ENCODE data around the gene FBRSL1.

Gene FBRSL1

DNA sequence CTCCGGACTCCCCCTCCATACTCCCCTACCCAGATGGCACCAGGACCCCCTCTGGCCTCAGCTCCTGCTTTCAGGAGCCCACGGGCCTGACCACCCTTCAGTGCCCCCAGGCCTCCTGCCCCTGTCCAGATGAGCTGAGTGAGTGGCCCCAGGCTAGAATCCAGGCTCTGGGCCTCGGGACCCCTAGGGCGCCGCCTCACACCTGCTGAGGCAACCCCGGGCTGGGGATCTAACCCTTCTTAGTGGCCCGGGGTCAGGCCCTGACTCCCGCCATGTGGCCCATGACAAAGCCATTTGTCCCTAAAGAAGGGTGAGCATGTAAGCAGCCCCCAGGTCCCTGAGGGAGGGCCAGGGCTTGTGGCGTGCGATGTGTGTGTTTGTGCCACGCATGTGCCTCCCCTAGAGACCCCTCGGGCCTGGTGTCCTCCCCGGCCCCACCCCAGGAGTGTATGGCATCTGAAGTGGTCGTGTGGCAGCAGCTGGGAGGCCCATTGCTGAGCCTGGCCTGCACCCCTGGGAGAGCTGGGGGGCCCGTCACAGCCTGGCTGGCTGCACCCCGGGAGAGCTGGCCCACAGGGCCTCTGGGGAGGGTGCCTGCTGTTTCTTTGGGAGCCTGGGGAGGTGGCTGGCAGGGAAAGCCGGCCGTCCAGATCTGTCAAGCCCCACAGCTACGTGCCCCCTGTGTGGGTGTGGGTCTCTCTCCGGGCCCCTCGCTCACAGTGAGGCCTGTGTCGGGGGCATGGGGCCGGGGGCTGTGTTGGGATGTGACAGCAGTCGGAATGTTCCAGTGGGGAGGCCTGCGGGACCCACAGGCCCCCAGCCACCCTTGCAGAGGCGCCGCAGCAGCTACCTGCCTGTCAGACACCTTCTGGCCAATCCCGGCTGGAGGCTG is 7.8 kb downstream of the FBRSL1 start:
- H3K9ac ChIP-seq (ENCODE audit: low read length): no peak overlapping the region

DNA sequence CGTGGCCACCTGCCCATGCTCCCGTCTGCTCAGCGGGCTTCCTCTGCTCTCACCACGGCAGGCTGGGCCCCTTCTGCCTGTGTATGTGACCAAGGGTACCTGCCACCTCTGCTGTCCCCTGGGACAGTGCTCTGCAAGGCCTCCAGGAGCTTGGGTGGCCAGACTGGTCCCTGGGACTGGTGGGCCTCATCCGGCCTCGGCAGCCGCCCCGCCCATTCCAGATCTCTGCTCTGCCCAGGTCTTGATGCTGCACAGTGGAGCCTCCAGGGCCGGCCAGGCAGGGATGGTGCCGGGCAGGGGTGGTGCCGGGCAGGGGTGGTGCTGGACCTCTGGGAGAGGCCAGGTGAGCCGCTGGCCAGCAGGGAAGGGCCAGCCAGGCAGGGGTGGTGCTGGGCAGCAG is 9.0 kb downstream of the FBRSL1 start:
- Histone ChIP-seq H3K9me3 (ENCODE audit: control insufficient read depth, low read depth, low read length) (no peaks in the 10 kb centered on the region), H3K9ac (ENCODE audit: low read length) (no peak overlapping the region), H3K27me3 (ENCODE audit: control insufficient read depth, insufficient read depth, low read length) (no peaks in the 10 kb centered on the region), H3K4me1 (ENCODE audit: control insufficient read depth, low read depth, low read length) (peaks cover 12% of the 10 kb centered on the region), H3K36me3 (ENCODE audit: control insufficient read depth, low read depth, low read length) (no peaks in the 10 kb centered on the region), H3K27ac (ENCODE audit: low read length) (no peak overlapping the region), H3K4me3 (ENCODE audit: low read length) (no peak overlapping the region)

More for the DNA sequence above, 7.8 kb downstream of the FBRSL1 start:
- Histone ChIP-seq H3K36me3 (ENCODE audit: control insufficient read depth, low read depth, low read length) (no peaks in the 10 kb centered on the region), H3K27me3 (ENCODE audit: control insufficient read depth, insufficient read depth, low read length) (no peaks in the 10 kb centered on the region), H3K4me3 (ENCODE audit: low read length) (no peak overlapping the region), H3K27ac (ENCODE audit: low read length) (no peak overlapping the region), H3K4me1 (ENCODE audit: control insufficient read depth, low read depth, low read length) (peaks cover 12% of the 10 kb centered on the region), H3K9me3 (ENCODE audit: control insufficient read depth, low read depth, low read length) (no peaks in the 10 kb centered on the region)

DNA sequence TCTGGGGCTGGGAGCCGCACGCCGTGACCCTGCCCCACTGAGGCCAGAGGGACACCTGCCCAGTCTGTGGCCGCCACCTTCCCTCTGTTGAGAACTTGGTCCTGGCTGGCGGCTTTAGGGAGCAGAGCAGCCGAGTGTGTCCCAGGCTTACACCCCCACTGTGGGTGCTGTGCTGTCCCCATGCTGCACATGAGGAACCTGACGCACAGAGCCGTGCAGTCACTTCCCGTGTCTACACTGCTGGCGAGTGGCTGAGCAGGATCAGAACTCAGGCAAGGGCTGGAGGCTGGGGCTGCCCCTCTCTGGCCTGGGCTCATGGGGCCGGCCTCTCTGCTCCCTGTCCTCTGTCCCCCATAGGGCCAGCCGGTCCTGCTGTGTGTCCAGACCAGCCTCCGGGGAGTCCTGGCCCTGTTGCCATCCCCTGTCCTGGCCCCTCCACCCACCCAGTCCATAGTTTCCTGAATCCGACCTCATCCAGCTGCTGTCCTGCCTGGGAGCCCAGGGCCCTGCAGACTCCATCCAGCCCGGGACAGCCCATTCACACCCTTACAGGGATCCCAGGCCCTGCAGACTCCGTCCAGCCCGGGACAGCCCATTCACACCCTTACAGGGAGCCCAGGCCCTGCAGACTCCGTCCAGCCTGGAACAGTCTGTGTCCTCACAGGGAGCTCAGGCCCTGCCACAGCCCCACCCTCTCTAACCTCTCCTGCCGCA is 10.3 kb downstream of the FBRSL1 start:
- no peaks in the 10 kb centered on the region for H3K9me3 ChIP-seq (ENCODE audit: control insufficient read depth, low read depth, low read length)
- peaks cover 12% of the 10 kb centered on the region for H3K4me1 ChIP-seq (ENCODE audit: control insufficient read depth, low read depth, low read length)
- H3K36me3 ChIP-seq (ENCODE audit: control insufficient read depth, low read depth, low read length): no peaks in the 10 kb centered on the region
- no peak overlapping the region for H3K9ac ChIP-seq (ENCODE audit: low read length)
- no peaks in the 10 kb centered on the region for H3K27me3 ChIP-seq (ENCODE audit: control insufficient read depth, insufficient read depth, low read length)
- H3K4me3 ChIP-seq (ENCODE audit: low read length): no peak overlapping the region
- H3K27ac ChIP-seq (ENCODE audit: low read length): no peak overlapping the region

DNA sequence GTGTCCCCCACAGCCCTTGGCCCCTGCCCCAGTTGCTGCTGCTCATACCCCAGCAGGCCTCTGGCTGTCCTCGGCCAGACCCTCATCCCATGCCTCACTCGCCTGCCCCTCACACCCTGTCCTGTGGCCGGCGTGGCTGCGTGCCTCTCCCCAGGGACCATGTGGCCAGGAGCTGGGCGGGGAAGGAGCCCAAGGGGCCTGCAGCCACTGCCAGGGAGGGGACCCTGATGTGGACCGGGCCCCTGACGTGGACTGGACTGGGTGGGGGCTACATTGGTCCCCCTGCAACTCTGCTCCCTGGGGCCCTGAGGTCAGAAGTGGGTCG is 10.9 kb downstream of the FBRSL1 start:
- Histone ChIP-seq H3K4me3 (ENCODE audit: low read length) (no peak overlapping the region), H3K9me3 (ENCODE audit: control insufficient read depth, low read depth, low read length) (no peaks in the 10 kb centered on the region), H3K27ac (ENCODE audit: low read length) (no peak overlapping the region), H3K4me1 (ENCODE audit: control insufficient read depth, low read depth, low read length) (peaks cover 12% of the 10 kb centered on the region), H3K9ac (ENCODE audit: low read length) (no peak overlapping the region), H3K27me3 (ENCODE audit: control insufficient read depth, insufficient read depth, low read length) (no peaks in the 10 kb centered on the region), H3K36me3 (ENCODE audit: control insufficient read depth, low read depth, low read length) (no peaks in the 10 kb centered on the region)

DNA sequence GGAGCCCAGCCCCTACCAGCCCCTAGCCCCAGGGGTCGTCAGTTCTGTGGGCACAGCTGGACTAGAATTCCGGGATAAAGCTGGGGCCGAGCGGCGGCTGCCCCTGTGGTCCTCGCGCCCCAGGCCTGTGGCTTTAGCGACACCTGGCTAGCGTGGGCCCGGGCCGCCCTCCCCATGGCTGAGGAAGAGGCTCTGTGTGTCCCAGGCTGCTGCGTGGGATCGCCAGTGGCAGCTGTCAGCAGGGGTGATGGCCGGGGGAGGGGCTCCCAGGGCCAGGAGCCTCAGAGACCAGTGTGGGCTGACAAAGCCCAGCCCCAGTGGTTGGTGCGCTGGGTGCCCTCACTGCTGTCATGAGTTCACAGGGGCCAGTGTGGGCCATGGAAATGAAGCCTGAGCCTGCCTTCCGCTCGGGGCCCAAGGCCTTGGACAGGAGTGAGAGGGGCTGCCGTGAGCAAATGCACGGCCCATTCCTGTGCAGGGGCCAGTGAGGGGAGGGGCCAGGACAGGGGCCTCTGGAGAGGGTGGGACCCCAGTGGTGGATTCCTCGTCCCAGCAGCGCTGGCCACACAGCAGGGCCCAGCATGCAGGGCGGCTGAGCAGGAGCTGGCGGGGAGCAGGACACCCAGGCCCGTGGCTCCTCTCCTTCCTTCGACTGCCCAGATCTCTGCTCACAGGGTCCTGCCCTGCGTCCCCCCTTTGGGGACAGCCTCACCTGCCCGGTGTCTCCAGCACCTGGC is 11.4 kb downstream of the FBRSL1 start:
- no peaks in the 10 kb centered on the region for H3K36me3 ChIP-seq (ENCODE audit: control insufficient read depth, low read depth, low read length)
- no peak overlapping the region for H3K4me3 ChIP-seq (ENCODE audit: low read length)
- no peak overlapping the region for H3K9ac ChIP-seq (ENCODE audit: low read length)
- H3K9me3 ChIP-seq (ENCODE audit: control insufficient read depth, low read depth, low read length): no peaks in the 10 kb centered on the region
- H3K4me1 ChIP-seq (ENCODE audit: control insufficient read depth, low read depth, low read length): peaks cover 13% of the 10 kb centered on the region
- H3K27me3 ChIP-seq (ENCODE audit: control insufficient read depth, insufficient read depth, low read length): no peaks in the 10 kb centered on the region
- no peak overlapping the region for H3K27ac ChIP-seq (ENCODE audit: low read length)

DNA sequence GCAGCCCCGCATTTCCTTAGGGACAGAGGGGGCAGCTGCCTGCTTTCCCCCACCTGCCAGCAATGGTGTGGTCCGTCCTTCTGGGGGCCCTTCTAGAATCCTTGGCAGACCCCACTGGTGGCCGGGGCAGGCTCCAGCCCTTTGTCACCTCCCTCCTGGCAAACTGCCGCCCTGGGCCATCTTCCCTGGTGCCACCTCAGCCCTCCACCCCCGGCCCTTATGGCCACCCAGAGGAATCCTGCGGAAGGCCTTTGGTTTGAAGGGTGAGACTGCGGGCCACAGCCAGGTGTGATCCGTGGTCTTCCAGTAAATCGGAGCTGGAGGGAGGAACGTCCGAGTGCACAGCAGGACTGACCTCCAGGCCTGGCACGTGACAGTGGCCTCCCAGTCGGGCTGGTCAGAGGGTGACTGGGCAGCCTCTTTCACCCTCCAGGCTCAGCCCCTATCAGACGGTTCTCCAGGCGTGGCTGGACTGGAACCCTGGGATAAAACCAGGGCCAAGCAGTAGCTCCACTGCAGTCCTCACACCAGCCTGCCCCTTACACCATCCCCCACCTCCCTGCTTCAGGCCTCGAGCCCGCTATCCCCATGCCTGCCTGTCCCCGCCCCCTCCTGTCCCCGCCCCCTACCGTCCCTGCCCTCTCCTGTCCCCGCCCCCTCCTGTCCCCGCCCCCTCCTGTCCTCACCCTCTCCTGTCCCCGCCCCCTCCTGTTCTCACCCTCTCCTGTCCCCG is 12.4 kb downstream of the FBRSL1 start:
- H3K27me3 ChIP-seq (ENCODE audit: control insufficient read depth, insufficient read depth, low read length): no peaks in the 10 kb centered on the region
- no peaks in the 10 kb centered on the region for H3K36me3 ChIP-seq (ENCODE audit: control insufficient read depth, low read depth, low read length)
- no peak overlapping the region for H3K9ac ChIP-seq (ENCODE audit: low read length)
- H3K9me3 ChIP-seq (ENCODE audit: control insufficient read depth, low read depth, low read length): no peaks in the 10 kb centered on the region
- no peak overlapping the region for H3K4me3 ChIP-seq (ENCODE audit: low read length)
- H3K27ac ChIP-seq (ENCODE audit: low read length): no peak overlapping the region
- H3K4me1 ChIP-seq (ENCODE audit: control insufficient read depth, low read depth, low read length): peaks cover 16% of the 10 kb centered on the region

DNA sequence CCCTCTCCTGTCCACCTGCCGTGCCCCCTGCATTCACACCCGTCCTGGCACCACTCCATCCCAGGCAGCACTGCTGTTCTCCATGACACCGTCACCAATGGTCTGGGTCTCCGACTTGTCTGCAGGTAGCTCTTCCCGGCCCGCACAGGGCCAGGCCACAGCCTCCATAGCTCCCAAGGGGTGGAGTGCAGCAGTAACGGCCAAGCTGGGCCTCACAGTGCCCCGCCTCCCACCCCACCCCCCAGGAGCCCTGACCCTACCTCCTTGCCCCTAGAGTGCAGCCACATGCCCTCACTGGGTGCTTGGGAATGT is 12.9 kb downstream of the FBRSL1 start:
- H3K36me3 ChIP-seq (ENCODE audit: control insufficient read depth, low read depth, low read length): no peaks in the 10 kb centered on the region
- no peaks in the 10 kb centered on the region for H3K27me3 ChIP-seq (ENCODE audit: control insufficient read depth, insufficient read depth, low read length)
- no peak overlapping the region for H3K4me3 ChIP-seq (ENCODE audit: low read length)
- no peak overlapping the region for H3K9ac ChIP-seq (ENCODE audit: low read length)
- H3K4me1 ChIP-seq (ENCODE audit: control insufficient read depth, low read depth, low read length): peaks cover 22% of the 10 kb centered on the region
- no peaks in the 10 kb centered on the region for H3K9me3 ChIP-seq (ENCODE audit: control insufficient read depth, low read depth, low read length)
- no peak overlapping the region for H3K27ac ChIP-seq (ENCODE audit: low read length)

DNA sequence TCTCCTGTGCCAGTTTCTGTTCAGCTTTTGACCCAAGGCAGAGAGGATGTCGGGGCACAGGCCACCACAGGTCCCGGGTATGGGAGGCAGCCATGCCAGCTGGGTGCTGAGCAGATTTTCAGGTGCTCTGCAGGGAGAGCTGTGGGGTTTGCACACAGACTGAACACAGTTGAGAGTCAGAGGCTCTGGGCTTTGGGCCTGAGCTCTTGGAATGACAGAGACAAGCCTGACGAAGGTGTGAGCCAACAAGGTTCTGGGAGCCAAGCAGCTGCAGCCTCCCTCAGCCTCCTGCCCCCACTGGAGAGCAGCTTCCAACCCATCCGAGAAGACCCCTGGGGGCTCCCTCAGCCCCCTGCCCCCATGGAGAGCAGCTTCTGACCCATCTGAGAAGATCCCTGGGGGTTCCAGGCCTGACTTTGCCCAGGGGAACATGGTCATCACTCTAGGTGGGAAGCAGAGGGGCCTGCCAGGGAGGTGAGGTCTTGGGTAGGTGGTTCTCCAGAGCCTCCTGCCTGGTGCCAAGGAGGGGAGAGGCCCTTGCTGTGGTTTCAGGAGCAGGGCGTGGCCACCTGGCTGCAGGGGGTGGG is 13.8 kb downstream of the FBRSL1 start:
- Histone ChIP-seq H3K4me1 (ENCODE audit: control insufficient read depth, low read depth, low read length) (peaks cover 22% of the 10 kb centered on the region), H3K9me3 (ENCODE audit: control insufficient read depth, low read depth, low read length) (no peaks in the 10 kb centered on the region), H3K9ac (ENCODE audit: low read length) (no peak overlapping the region), H3K27me3 (ENCODE audit: control insufficient read depth, insufficient read depth, low read length) (no peaks in the 10 kb centered on the region), H3K27ac (ENCODE audit: low read length) (no peak overlapping the region), H3K36me3 (ENCODE audit: control insufficient read depth, low read depth, low read length) (no peaks in the 10 kb centered on the region), H3K4me3 (ENCODE audit: low read length) (no peak overlapping the region)

DNA sequence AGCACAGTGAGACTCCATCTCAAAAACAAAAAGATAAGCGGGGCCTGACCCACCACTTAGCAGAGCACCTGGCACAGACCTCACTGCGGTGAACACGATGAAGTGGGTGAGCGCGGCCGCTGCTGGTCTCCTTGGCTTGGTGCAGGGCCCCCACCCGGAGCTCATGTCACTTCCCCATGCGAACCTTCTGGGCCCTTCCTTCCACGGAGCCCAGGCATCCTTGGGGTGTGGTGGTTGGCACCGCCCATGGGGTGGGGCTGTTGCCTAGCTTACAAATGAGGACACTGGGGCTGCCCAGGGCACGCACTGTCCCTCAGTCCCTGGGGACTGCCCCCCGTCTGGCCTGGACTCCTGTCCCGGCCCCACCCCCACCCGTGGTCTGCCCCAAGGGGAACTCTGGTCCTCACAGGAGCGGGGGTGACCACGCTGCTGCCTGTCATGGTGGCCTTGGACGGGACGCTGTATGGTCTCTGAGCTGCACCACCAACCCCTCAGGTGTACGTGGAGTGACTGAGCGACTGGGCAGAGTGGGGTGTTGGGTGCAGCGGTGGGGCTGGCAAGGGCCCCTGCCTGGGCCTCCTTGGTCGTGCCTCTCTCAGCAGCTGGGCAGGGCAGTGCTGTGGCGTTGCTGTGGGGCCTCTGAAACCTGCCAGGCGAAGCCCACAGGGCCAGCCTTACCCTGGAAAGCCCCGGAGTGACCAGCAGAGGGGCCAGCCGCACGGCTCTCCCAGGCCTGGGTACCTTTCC is 15.3 kb downstream of the FBRSL1 start:
- Histone ChIP-seq H3K27me3 (ENCODE audit: control insufficient read depth, insufficient read depth, low read length) (no peaks in the 10 kb centered on the region), H3K4me1 (ENCODE audit: control insufficient read depth, low read depth, low read length) (peaks cover 22% of the 10 kb centered on the region), H3K4me3 (ENCODE audit: low read length) (no peak overlapping the region), H3K9me3 (ENCODE audit: control insufficient read depth, low read depth, low read length) (no peaks in the 10 kb centered on the region), H3K27ac (ENCODE audit: low read length) (no peak overlapping the region), H3K36me3 (ENCODE audit: control insufficient read depth, low read depth, low read length) (no peaks in the 10 kb centered on the region), H3K9ac (ENCODE audit: low read length) (no peak overlapping the region)

DNA sequence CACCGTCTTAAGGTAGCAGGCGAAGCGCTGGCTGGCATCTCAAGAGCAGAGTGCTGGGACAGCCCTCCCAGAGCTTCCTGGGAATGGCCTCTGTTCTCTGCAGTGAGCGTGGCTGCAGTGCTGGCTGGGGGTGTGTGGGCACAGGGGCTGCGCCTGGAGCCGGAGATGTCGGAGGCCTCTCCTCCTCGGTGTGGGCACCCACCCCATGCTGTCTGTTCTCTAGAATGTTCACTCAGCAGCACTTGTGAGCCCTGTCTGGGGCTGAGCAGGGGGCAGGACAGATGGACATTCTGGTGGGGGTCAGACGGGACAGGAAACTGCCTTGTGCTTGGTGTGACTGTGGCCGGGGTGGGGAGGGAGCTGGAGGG is 15.9 kb downstream of the FBRSL1 start:
- no peak overlapping the region for H3K4me3 ChIP-seq (ENCODE audit: low read length)
- H3K27ac ChIP-seq (ENCODE audit: low read length): no peak overlapping the region
- H3K36me3 ChIP-seq (ENCODE audit: control insufficient read depth, low read depth, low read length): no peaks in the 10 kb centered on the region
- peaks cover 22% of the 10 kb centered on the region for H3K4me1 ChIP-seq (ENCODE audit: control insufficient read depth, low read depth, low read length)
- H3K9me3 ChIP-seq (ENCODE audit: control insufficient read depth, low read depth, low read length): no peaks in the 10 kb centered on the region
- H3K27me3 ChIP-seq (ENCODE audit: control insufficient read depth, insufficient read depth, low read length): no peaks in the 10 kb centered on the region
- no peak overlapping the region for H3K9ac ChIP-seq (ENCODE audit: low read length)
